ENCODE measurements around the gene DNAJB5.

The DNAJB5 gene

GRCh38 chr9:34991607-34992375 is 2.2 kb downstream of the DNAJB5 start:
- TF ChIP-seq CTCF (IDR thresholded peaks at IDR 0.05; ENCODE audit: low read depth, low read length): peak; percentile 49

GRCh38 chr9:34992376-34992951 is 2.9 kb downstream of the DNAJB5 start:
- Histone ChIP-seq H3K27me3 (ENCODE audit: insufficient read depth, low read depth, severe bottlenecking) (no peaks in the 10 kb centered on the region), H3K36me3 (peaks cover 31% of the 10 kb centered on the region), H3K4me3 (ENCODE audit: low read depth, low read length) (no peak overlapping the region), H3K9me3 (ENCODE audit: severe bottlenecking) (no peaks in the 10 kb centered on the region), H3K27ac (peak overlapping the region; percentile 96)
- DNase-seq: peak; percentile 34
- no peak for TF ChIP-seq CTCF (IDR thresholded peaks at IDR 0.05; ENCODE audit: low read depth, low read length)

More at GRCh38 chr9:34991607-34992375, 2.2 kb downstream of the DNAJB5 start:
- Histone ChIP-seq H3K27ac (peak overlapping the region; percentile 96), H3K9me3 (ENCODE audit: severe bottlenecking) (no peaks in the 10 kb centered on the region), H3K36me3 (peaks cover 24% of the 10 kb centered on the region), H3K4me3 (ENCODE audit: low read depth, low read length) (no peak overlapping the region), H3K27me3 (ENCODE audit: insufficient read depth, low read depth, severe bottlenecking) (no peaks in the 10 kb centered on the region)
- DNase-seq: peak; percentile 63

GRCh38 chr9:34993502-34994259 is 4.1 kb downstream of the DNAJB5 start:
- no peaks in the 10 kb centered on the region for H3K27me3 ChIP-seq (ENCODE audit: insufficient read depth, low read depth, severe bottlenecking)
- H3K36me3 ChIP-seq: peaks cover 37% of the 10 kb centered on the region
- peak; percentile 76 for DNase-seq
- no peak overlapping the region for H3K4me3 ChIP-seq (ENCODE audit: low read depth, low read length)
- H3K27ac ChIP-seq: peak overlapping the region; percentile 96
- H3K9me3 ChIP-seq (ENCODE audit: severe bottlenecking): no peaks in the 10 kb centered on the region
- TF ChIP-seq CTCF (IDR thresholded peaks at IDR 0.05; ENCODE audit: low read depth, low read length): no peak

GRCh38 chr9:34994260-34994899 is 4.8 kb downstream of the DNAJB5 start:
- Histone ChIP-seq H3K27ac (peak overlapping the region; percentile 96), H3K4me3 (ENCODE audit: low read depth, low read length) (peak overlapping the region; percentile 12; the same call in 1 of the 2 replicates), H3K27me3 (ENCODE audit: insufficient read depth, low read depth, severe bottlenecking) (no peaks in the 10 kb centered on the region), H3K9me3 (ENCODE audit: severe bottlenecking) (no peaks in the 10 kb centered on the region), H3K36me3 (peaks cover 37% of the 10 kb centered on the region)
- TF ChIP-seq CTCF (IDR thresholded peaks at IDR 0.05; ENCODE audit: low read depth, low read length): peak; percentile 89
- peak; percentile 75 for DNase-seq

- no peaks in the 10 kb centered on the region for H3K27me3 ChIP-seq (ENCODE audit: insufficient read depth, low read depth, severe bottlenecking)
- peak; percentile 86 for DNase-seq
- TF ChIP-seq CTCF (IDR thresholded peaks at IDR 0.05; ENCODE audit: low read depth, low read length): no peak
- peak overlapping the region; percentile 12; the same call in 1 of the 2 replicates for H3K4me3 ChIP-seq (ENCODE audit: low read depth, low read length)
- peak overlapping the region; percentile 96 for H3K27ac ChIP-seq
- H3K36me3 ChIP-seq: peaks cover 37% of the 10 kb centered on the region
- no peaks in the 10 kb centered on the region for H3K9me3 ChIP-seq (ENCODE audit: severe bottlenecking)
Measured at GRCh38 chr9:34994900-34995669, 5.5 kb downstream of the DNAJB5 start.

Measured in WERI-Rb-1 (cell line).